Neutrophil (primary cell): ENCODE data around the gene CYLD.

Source experiments
- H3K27ac ChIP-seq: fragments of 200-600 bp; sonication (generic); 2 replicates; pipeline ENCODE4 v1.5.1; 2016; ENCODE audit warnings: mild to moderate bottlenecking, moderate library complexity
- H3K27me3 ChIP-seq: fragments of 200-600 bp; sonication (generic); 2 replicates; pipeline ENCODE4 v1.6.0; 2016; ENCODE audit warnings: mild to moderate bottlenecking
- H3K36me3 ChIP-seq: fragments of 200-600 bp; sonication (generic); 2 replicates; pipeline ENCODE4 v1.5.1; 2017
- H3K4me1 ChIP-seq, 2 experiments: fragments of 200-600 bp in 1 of 2; sonication (generic) in 1 of 2; 1 replicate in 1 of 2; 2 replicates in 1 of 2; pipeline versions ENCODE4 v1.5.1 to v1.6.1; 2013 to 2016; ENCODE audit warnings: low read depth in 1 of 2, low read length in 1 of 2, mild to moderate bottlenecking in 1 of 2, moderate library complexity in 1 of 2; ENCODE audit not compliant: control insufficient read depth in 1 of 2, insufficient read depth in 1 of 2
- H3K4me3 ChIP-seq, 2 experiments: fragments of 200-600 bp in 1 of 2; sonication (generic) in 1 of 2; 1 replicate in 1 of 2; 2 replicates in 1 of 2; pipeline ENCODE4 v1.5.1; 2013 to 2016; ENCODE audit warnings: low read depth in 1 of 2, low read length in 1 of 2, mild to moderate bottlenecking in 1 of 2, moderate library complexity in 1 of 2
- H3K9me3 ChIP-seq: fragments of 200-600 bp; sonication (generic); 2 replicates; pipeline ENCODE4 v1.5.1; 2016
- CTCF ChIP-seq: fragments of 200-600 bp; sonication (generic); IDR thresholded peaks from 2 replicates; pipeline ENCODE4 v1.5.1; 2016; ENCODE audit warnings: antibody characterized with exemption

Gene CYLD

GRCh38 chr16:50844840-50845239 lies 103.0 kb downstream of the CYLD start:
- no peak for TF ChIP-seq CTCF
- no peaks in the 10 kb centered on the region for H3K36me3 ChIP-seq
- H3K27me3 ChIP-seq = peaks cover 60% of the 10 kb centered on the region
- no peaks in the 10 kb centered on the region for H3K9me3 ChIP-seq
- peaks cover 0 to 5% of the 10 kb centered on the region in 2 experiments for H3K4me1 ChIP-seq
- H3K27ac ChIP-seq = no peak overlapping the region
- H3K4me3 ChIP-seq = no peak overlapping the region

GRCh38 chr16:50845296-50845695 lies 103.4 kb downstream of the CYLD start:
- no peak for TF ChIP-seq CTCF
- no peak overlapping the region for H3K27ac ChIP-seq
- no peaks in the 10 kb centered on the region for H3K9me3 ChIP-seq
- peaks cover 55% of the 10 kb centered on the region for H3K27me3 ChIP-seq
- H3K36me3 ChIP-seq = no peaks in the 10 kb centered on the region
- peaks cover 0 to 5% of the 10 kb centered on the region in 2 experiments for H3K4me1 ChIP-seq
- no peak overlapping the region for H3K4me3 ChIP-seq

GRCh38 chr16:50846511-50846910 lies 104.6 kb downstream of the CYLD start:
- peaks cover 43% of the 10 kb centered on the region for H3K27me3 ChIP-seq

GRCh38 chr16:50847166-50847565 lies 105.3 kb downstream of the CYLD start:
- Histone ChIP-seq H3K27me3 (peaks cover 43% of the 10 kb centered on the region), H3K4me3 (no peak overlapping the region), H3K9me3 (no peaks in the 10 kb centered on the region), H3K27ac (no peak overlapping the region), H3K36me3 (no peaks in the 10 kb centered on the region), H3K4me1 (no peaks in the 10 kb centered on the region)
- no peak for TF ChIP-seq CTCF

More at GRCh38 chr16:50846511-50846910, 104.6 kb downstream of the CYLD start:
- Histone ChIP-seq H3K27ac (no peak overlapping the region), H3K4me3 (no peak overlapping the region), H3K36me3 (no peaks in the 10 kb centered on the region), H3K4me1 (no peaks in the 10 kb centered on the region), H3K9me3 (no peaks in the 10 kb centered on the region)
- no peak for TF ChIP-seq CTCF

GRCh38 chr16:50848755-50849514 lies 107.0 kb downstream of the CYLD start:
- no peak for TF ChIP-seq CTCF
- H3K27ac ChIP-seq = no peak overlapping the region
- H3K36me3 ChIP-seq = no peaks in the 10 kb centered on the region

More at GRCh38 chr16:50848755-50849514, 107.0 kb downstream of the CYLD start:
- H3K27me3 ChIP-seq = peaks cover 29% of the 10 kb centered on the region
- no peak overlapping the region for H3K4me3 ChIP-seq
- H3K4me1 ChIP-seq = no peaks in the 10 kb centered on the region
- H3K9me3 ChIP-seq = no peaks in the 10 kb centered on the region
